DND-41 (cell line): Measurements from ENCODE around the gene ANKRD13B.

Source experiments
- EZH2 ChIP-seq: IDR thresholded peaks from 3 replicates; pipeline ENCODE4 v1.6.1; 2012; ENCODE audit warnings: borderline replicate concordance, low read depth, mild to moderate bottlenecking, moderate library complexity, low read length, inconsistent platforms; ENCODE audit not compliant: severe bottlenecking
- TF ChIP-seq, protein P1 (sequence below): IDR thresholded peaks from 2 replicates; pipeline ENCODE4 v1.5.1; 2012; ENCODE audit warnings: borderline replicate concordance, low read length, moderate library complexity, mild to moderate bottlenecking; ENCODE audit not compliant: poor library complexity, severe bottlenecking; ENCODE audit errors: extremely low read depth

DNA sequence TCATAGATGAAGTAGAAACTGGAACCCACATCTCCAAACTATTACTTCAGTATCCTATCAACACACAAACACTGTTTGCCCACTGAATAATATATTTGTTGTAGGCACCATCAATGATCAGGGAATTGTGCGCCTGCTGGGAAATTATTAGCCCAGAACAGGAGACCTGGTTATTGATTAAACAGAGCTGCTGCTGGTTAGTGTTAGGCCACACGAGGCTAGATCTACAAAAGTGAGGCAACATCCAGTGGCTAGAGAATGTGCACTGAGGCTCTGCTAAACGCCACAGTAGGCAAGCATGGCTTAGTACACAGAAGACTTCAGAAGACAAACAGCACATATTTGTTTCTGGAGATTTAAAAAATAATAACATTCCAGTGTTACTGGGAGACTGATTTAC is 37.1 kb upstream of the ANKRD13B start:
- TF ChIP-seq, protein P1, sequence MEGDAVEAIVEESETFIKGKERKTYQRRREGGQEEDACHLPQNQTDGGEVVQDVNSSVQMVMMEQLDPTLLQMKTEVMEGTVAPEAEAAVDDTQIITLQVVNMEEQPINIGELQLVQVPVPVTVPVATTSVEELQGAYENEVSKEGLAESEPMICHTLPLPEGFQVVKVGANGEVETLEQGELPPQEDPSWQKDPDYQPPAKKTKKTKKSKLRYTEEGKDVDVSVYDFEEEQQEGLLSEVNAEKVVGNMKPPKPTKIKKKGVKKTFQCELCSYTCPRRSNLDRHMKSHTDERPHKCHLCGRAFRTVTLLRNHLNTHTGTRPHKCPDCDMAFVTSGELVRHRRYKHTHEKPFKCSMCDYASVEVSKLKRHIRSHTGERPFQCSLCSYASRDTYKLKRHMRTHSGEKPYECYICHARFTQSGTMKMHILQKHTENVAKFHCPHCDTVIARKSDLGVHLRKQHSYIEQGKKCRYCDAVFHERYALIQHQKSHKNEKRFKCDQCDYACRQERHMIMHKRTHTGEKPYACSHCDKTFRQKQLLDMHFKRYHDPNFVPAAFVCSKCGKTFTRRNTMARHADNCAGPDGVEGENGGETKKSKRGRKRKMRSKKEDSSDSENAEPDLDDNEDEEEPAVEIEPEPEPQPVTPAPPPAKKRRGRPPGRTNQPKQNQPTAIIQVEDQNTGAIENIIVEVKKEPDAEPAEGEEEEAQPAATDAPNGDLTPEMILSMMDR = no peak
- no peak for TF ChIP-seq EZH2
